Testis (tissue), 3 donors: Measurements from ENCODE around the gene NUDT3. TPM values are rescaled to one million over a fixed set of nuclear protein-coding genes. Genes with fewer than 3 reads are reported as not detected.

Experiments
- DNase-seq: peaks from one replicate; pipeline ENCODE4 v3.0.0-alpha.2; 2019
- H3K27ac ChIP-seq, 2 donors: fragments of 200-600 bp; sonication (generic); one replicate each; pipeline ENCODE4 v1.5.1; 2019
- H3K27me3 ChIP-seq: fragments of 200-600 bp; sonication (generic); one replicate; pipeline ENCODE4 v1.5.1; 2019
- H3K36me3 ChIP-seq: fragments of 200-600 bp; sonication (generic); one replicate; pipeline ENCODE4 v1.5.1; 2017; ENCODE audit warnings: low read depth; ENCODE audit errors: missing control alignments
- H3K4me1 ChIP-seq: fragments of 200-600 bp; sonication (generic); one replicate; pipeline ENCODE4 v1.5.1; 2019
- H3K4me3 ChIP-seq, 2 donors: fragments of 200-600 bp; sonication (generic); one replicate each; pipeline ENCODE4 v1.5.1; 2017 to 2019
- H3K9me3 ChIP-seq: fragments of 200-600 bp; sonication (generic); one replicate; pipeline ENCODE4 v1.5.1; 2017
- CTCF ChIP-seq, 3 experiments: fragments of 450-650 bp in 2 of 3; fragments of 200-600 bp in 1 of 3; sonication (generic) in 1 of 3; IDR thresholded peaks; one replicate each; pipeline ENCODE4 v1.5.1; 2016 to 2019; ENCODE audit warnings: antibody characterized with exemption in 3 of 3, mild to moderate bottlenecking in 2 of 3, moderate library complexity in 1 of 3
- POLR2A ChIP-seq: fragments of 450-650 bp; IDR thresholded peaks from one replicate; pipeline ENCODE4 v1.6.1; 2017; ENCODE audit warnings: antibody characterized with exemption, mild to moderate bottlenecking, moderate library complexity
- WGBS, 2 donors: methylation state at CpG; one replicate each; pipeline ENCODE4 v1.1.5; 2018; 5-methylcytosine and 5-hydroxymethylcytosine counted together
- intact Hi-C: fragments of 100-400 bp; cut with DNase I; formaldehyde crosslinking; loops from one replicate; pipeline ENCODE4 v1.15.1; 2023; ENCODE audit warnings: low total_unique reads
- polyA plus RNA-seq: library from polyadenylated mRNA; stranded (reverse); fragments of 350-450 nt; fragmentation: Illumina TruSeq; extraction: RNeasy Lipid Tissue Mini Kit (QIAGEN cat#74804); gene quantifications from one replicate; pipeline ENCODE4 v1.2.3, GENCODE V29; 2014; ENCODE audit warnings: low read depth, low replicate concordance; ENCODE audit not compliant: insufficient read depth
- total RNA-seq, 2 donors: library from RNA; depleted of rRNA; stranded (reverse); fragments of >200 nt; gene quantifications; one replicate each; pipeline ENCODE4 v1.2.3, GENCODE V29; 2016

Gene NUDT3
- total and polyA plus RNA-seq, 3 donors from 2014 or later = 18.7 to 28.3 (median 24.0) TPM

GRCh38 chr6:34280216-34280615, 112.3 kb downstream of the NUDT3 start:
- H3K4me3 ChIP-seq = no peak overlapping the region
- H3K4me1 ChIP-seq = no peaks in the 10 kb centered on the region
- no peaks in the 10 kb centered on the region for H3K27me3 ChIP-seq
- H3K36me3 ChIP-seq = no peaks in the 10 kb centered on the region
- H3K27ac ChIP-seq = no peak overlapping the region
- H3K9me3 ChIP-seq = no peaks in the 10 kb centered on the region
- no peak for TF ChIP-seq POLR2A
- no peak for TF ChIP-seq CTCF (IDR thresholded peaks at IDR 0.05)
- DNase-seq = no peak
- 95 to 98% methylated on average over 4 of the region's 4 CpGs for WGBS, 2 donors
- intact Hi-C loops = no loop called here

- no peak overlapping the region for H3K27ac ChIP-seq
- TF ChIP-seq CTCF (IDR thresholded peaks at IDR 0.05) (no peak), POLR2A (no peak)
- DNase-seq = no peak
- no peak overlapping the region for H3K4me3 ChIP-seq
- H3K4me1 ChIP-seq = no peaks in the 10 kb centered on the region
- no peaks in the 10 kb centered on the region for H3K9me3 ChIP-seq
- no peaks in the 10 kb centered on the region for H3K27me3 ChIP-seq
- 75 to 88% methylated on average over 4 to 5 of the region's 5 CpGs for whole genome bisulfite sequencing, 2 donors
- no peaks in the 10 kb centered on the region for H3K36me3 ChIP-seq
- intact Hi-C loops = no loop called here
Observed at GRCh38 chr6:34278833-34279232, 113.6 kb downstream of the NUDT3 start.

GRCh38 chr6:34277763-34278112, 114.7 kb downstream of the NUDT3 start:
- no peak for TF ChIP-seq POLR2A
- TF ChIP-seq CTCF (IDR thresholded peaks at IDR 0.05) = no peak
- WGBS, 2 donors = 93 to 100% methylated on average over 4 of the region's 4 CpGs
- Histone ChIP-seq H3K4me3 (no peak overlapping the region), H3K36me3 (no peaks in the 10 kb centered on the region), H3K27ac (no peak overlapping the region), H3K27me3 (no peaks in the 10 kb centered on the region), H3K9me3 (no peaks in the 10 kb centered on the region), H3K4me1 (no peaks in the 10 kb centered on the region)
- intact Hi-C loops = no loop called here
- no peak for DNase-seq

GRCh38 chr6:34276881-34277762, 115.3 kb downstream of the NUDT3 start:
- no peak for TF ChIP-seq CTCF (IDR thresholded peaks at IDR 0.05)
- no peak for TF ChIP-seq POLR2A
- WGBS, 2 donors = 51 to 74% methylated on average over 10 of the region's 10 CpGs
- intact Hi-C loops = no loop called here
- no peak for DNase-seq
- H3K4me1 ChIP-seq = no peaks in the 10 kb centered on the region
- H3K36me3 ChIP-seq = no peaks in the 10 kb centered on the region
- H3K27me3 ChIP-seq = no peaks in the 10 kb centered on the region
- H3K4me3 ChIP-seq = no peak overlapping the region
- H3K9me3 ChIP-seq = no peaks in the 10 kb centered on the region
- no peak overlapping the region for H3K27ac ChIP-seq

GRCh38 chr6:34276191-34276590, 116.3 kb downstream of the NUDT3 start:
- Histone ChIP-seq H3K9me3 (no peaks in the 10 kb centered on the region), H3K4me1 (no peaks in the 10 kb centered on the region), H3K4me3 (no peak overlapping the region), H3K27me3 (no peaks in the 10 kb centered on the region), H3K27ac (no peak overlapping the region), H3K36me3 (no peaks in the 10 kb centered on the region)
- intact Hi-C loops = no loop called here
- DNase-seq = no peak
- TF ChIP-seq POLR2A (no peak), CTCF (IDR thresholded peaks at IDR 0.05) (no peak)
- 75 to 80% methylated on average over 5 of the region's 5 CpGs for WGBS, 2 donors
